Ishikawa (cell line): ENCODE measurements around the gene ASAP3.

Experiments used
- CEBPB ChIP-seq: IDR thresholded peaks from 2 replicates; pipeline ENCODE4 v1.6.1; 2012
- CREB1 ChIP-seq: IDR thresholded peaks from 2 replicates; pipeline ENCODE4 v1.6.1; 2012; ENCODE audit warnings: low read depth
- EGR1 ChIP-seq: IDR thresholded peaks from 2 replicates; pipeline ENCODE4 v1.6.1; 2012
- EP300 ChIP-seq: IDR thresholded peaks from 2 replicates; pipeline ENCODE4 v1.6.1; 2012; ENCODE audit warnings: borderline replicate concordance
- FOXM1 ChIP-seq: IDR thresholded peaks from 2 replicates; pipeline ENCODE4 v1.6.1; 2012; ENCODE audit warnings: low read depth, borderline replicate concordance
- NFIC ChIP-seq: IDR thresholded peaks from 2 replicates; pipeline ENCODE4 v1.6.1; 2012
- RAD21 ChIP-seq: IDR thresholded peaks from 2 replicates; pipeline ENCODE4 v1.6.1; 2012; ENCODE audit warnings: low read depth
- TAF1 ChIP-seq: IDR thresholded peaks from 2 replicates; pipeline ENCODE4 v1.6.1; 2012; ENCODE audit warnings: low read depth, mild to moderate bottlenecking
- TCF12 ChIP-seq: IDR thresholded peaks from 2 replicates; pipeline ENCODE4 v1.6.1; 2012; ENCODE audit warnings: low read depth
- TEAD4 ChIP-seq: IDR thresholded peaks from 2 replicates; pipeline ENCODE4 v1.6.1; 2012
- YY1 ChIP-seq: IDR thresholded peaks from 2 replicates; pipeline ENCODE4 v1.6.1; 2012; ENCODE audit warnings: low read depth
- ZBTB7A ChIP-seq: IDR thresholded peaks from 2 replicates; pipeline ENCODE4 v1.6.1; 2012; ENCODE audit warnings: low read depth
- TF ChIP-seq, protein P1 (sequence below): IDR thresholded peaks from 2 replicates; pipeline ENCODE4 v1.6.1; 2012
- TF ChIP-seq, protein P2 (sequence below): IDR thresholded peaks from 2 replicates; pipeline ENCODE4 v1.6.1; 2012; ENCODE audit warnings: low read depth, mild to moderate bottlenecking
- TF ChIP-seq, protein P3 (sequence below): IDR thresholded peaks from 2 replicates; pipeline ENCODE4 v1.6.1; 2012

Gene ASAP3

DNA sequence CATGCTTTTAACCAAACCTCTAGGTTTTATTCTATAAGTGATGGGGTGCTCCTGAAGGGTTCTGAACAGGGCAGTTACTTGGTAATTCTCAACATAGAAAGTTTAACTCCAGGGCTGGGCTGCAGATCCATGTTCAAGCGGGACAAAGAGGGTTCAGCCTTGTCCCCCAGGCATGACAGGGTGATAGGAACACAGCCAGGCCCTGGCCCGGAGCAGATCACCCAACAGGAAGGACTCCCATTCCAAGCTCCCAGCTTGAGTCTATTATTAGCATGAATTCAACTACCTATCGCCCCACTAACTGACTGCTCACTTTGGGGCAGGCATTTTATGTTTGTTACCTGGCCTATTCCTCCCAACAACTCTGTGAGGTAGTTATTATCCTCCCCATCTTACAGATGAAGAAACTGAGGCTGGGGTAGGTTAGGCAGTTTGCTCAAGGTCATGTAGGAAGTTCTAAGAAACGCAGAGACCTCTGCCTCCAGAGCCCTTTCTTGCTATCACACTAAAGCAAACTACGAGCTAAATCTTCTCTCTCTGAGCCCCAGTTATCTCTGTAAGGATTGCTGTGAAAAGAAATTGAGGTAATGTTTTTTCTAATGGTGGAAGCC lies 14.5 kb downstream of the ASAP3 start:
- no peak for TF ChIP-seq TAF1

DNA sequence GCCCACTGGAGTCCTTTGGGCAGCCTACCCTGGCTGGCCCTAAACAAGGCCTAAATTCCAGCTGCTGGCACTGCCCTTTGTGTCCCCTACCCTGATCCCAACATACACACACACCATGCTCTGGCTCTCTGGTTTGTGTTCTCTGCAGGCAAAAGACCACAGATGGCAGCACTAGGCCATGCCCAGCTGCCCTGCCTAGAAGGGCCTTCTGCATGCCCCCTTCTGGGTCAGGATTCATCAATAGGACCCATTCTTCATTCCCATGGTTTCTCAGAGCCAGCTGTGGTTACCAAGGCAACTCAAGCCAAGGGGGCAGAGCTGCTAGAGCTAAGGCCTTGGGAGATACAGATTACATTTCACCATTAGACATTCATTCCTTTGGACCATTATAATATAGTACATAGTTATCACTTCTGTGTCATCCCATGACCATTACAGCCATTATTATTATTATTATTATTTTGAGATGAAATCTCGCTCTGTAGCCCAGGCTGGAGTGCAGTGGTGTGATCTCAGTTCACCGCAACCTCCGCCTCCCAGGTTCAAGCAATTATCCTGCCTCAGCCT lies 17.5 kb downstream of the ASAP3 start:
- TF ChIP-seq, protein P1, sequence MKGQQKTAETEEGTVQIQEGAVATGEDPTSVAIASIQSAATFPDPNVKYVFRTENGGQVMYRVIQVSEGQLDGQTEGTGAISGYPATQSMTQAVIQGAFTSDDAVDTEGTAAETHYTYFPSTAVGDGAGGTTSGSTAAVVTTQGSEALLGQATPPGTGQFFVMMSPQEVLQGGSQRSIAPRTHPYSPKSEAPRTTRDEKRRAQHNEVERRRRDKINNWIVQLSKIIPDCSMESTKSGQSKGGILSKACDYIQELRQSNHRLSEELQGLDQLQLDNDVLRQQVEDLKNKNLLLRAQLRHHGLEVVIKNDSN = no peak

DNA sequence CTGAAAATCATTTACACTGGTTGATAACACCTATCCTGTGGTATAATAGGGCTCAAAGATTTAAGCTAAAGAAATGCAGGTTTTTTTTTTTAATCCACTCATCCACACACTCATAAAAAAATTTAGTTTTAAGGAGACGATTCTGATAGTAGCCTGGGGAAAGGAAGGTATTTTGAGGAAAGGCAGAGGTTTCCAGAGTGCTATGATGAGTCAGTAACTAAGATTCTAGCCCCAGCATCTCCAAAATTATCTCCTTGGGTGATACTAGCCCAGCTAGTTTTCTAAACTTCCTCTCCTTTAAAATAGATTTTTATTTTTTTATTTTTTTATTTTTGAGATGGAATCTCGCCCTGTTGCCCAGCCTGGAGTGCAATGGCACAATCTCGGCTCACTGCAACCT lies 20.7 kb downstream of the ASAP3 start:
- TF ChIP-seq EP300 (no peak), CEBPB (no peak), NFIC (no peak), CREB1 (no peak), ZBTB7A (no peak)

DNA sequence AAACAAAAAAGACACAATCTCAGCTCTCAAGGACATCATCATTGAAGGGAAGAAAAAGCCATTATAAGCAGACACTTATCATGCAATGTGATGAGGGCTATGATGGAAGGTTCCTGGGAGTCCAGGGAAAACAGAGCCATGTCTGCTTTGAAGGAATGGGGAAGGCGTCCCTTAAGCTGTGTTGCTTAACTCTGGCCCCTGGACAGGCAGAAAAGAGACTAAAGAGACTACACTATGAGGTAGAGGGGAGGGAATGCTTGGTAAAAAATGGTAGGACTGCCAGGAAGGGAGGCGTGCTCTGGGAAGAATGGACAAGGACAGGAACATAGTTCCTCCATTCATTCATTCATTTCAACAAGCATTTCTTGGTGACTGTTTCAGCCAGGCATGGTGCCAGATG lies 21.2 kb downstream of the ASAP3 start:
- no peak for TF ChIP-seq FOXM1
- TF ChIP-seq EGR1 = no peak
- TF ChIP-seq TCF12 = no peak
- TF ChIP-seq RAD21 = no peak
- no peak for TF ChIP-seq CEBPB
- TF ChIP-seq YY1 = no peak
- no peak for TF ChIP-seq NFIC
- no peak for TF ChIP-seq CREB1
- TF ChIP-seq, protein P1 = no peak
- no peak for TF ChIP-seq ZBTB7A
- TF ChIP-seq, protein P2, sequence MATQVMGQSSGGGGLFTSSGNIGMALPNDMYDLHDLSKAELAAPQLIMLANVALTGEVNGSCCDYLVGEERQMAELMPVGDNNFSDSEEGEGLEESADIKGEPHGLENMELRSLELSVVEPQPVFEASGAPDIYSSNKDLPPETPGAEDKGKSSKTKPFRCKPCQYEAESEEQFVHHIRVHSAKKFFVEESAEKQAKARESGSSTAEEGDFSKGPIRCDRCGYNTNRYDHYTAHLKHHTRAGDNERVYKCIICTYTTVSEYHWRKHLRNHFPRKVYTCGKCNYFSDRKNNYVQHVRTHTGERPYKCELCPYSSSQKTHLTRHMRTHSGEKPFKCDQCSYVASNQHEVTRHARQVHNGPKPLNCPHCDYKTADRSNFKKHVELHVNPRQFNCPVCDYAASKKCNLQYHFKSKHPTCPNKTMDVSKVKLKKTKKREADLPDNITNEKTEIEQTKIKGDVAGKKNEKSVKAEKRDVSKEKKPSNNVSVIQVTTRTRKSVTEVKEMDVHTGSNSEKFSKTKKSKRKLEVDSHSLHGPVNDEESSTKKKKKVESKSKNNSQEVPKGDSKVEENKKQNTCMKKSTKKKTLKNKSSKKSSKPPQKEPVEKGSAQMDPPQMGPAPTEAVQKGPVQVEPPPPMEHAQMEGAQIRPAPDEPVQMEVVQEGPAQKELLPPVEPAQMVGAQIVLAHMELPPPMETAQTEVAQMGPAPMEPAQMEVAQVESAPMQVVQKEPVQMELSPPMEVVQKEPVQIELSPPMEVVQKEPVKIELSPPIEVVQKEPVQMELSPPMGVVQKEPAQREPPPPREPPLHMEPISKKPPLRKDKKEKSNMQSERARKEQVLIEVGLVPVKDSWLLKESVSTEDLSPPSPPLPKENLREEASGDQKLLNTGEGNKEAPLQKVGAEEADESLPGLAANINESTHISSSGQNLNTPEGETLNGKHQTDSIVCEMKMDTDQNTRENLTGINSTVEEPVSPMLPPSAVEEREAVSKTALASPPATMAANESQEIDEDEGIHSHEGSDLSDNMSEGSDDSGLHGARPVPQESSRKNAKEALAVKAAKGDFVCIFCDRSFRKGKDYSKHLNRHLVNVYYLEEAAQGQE = no peak
- TF ChIP-seq, protein P3, sequence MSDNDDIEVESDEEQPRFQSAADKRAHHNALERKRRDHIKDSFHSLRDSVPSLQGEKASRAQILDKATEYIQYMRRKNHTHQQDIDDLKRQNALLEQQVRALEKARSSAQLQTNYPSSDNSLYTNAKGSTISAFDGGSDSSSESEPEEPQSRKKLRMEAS = no peak
- TF ChIP-seq TAF1 = no peak
- TF ChIP-seq EP300 = no peak
- no peak for TF ChIP-seq TEAD4

DNA sequence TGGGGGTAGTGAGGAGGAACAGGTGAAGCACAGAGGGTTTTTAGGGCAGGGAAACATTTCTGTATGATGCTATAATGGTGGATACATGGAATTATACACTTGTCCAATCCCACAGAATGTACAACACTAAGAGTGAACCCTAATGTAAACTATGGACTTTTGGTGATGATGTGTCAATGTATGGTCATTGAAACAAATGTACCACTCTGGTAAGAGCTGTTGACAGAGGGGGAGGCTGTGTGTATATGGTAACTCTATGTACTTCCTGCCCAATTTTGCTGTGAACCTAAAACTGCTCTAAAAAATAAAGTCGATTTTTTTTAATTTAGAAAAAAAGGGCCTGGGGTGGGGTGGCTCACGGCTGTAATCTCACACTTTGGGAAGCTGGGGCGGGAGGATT lies 22.9 kb downstream of the ASAP3 start:
- TF ChIP-seq CREB1 (no peak), TAF1 (no peak), EGR1 (no peak), CEBPB (no peak), RAD21 (no peak)
- TF ChIP-seq, protein P2 = no peak

DNA sequence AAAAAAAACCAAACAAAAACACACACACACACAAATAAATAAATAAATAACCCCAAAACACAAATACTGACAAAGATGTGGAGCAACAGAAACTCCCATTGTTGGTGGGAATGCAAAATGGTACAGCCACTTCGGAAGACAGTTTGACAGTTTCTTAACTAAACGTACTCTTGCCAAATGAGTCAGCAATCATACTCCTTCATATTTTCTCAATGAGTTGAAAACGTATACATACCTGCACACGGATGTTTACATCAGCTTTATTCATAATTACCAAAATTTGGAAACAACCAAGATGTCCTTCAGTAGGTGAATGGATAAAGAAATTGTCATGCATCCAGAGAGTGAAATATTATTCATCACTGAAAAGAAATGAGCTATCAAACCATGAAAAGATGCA lies 23.5 kb downstream of the ASAP3 start:
- TF ChIP-seq YY1 = no peak
- no peak for TF ChIP-seq TCF12
- no peak for TF ChIP-seq RAD21
- TF ChIP-seq, protein P2 = no peak
- no peak for TF ChIP-seq CREB1
- TF ChIP-seq, protein P3 = no peak
- TF ChIP-seq TEAD4 = no peak
- TF ChIP-seq NFIC = no peak
- no peak for TF ChIP-seq EP300
- TF ChIP-seq, protein P1 = no peak
- no peak for TF ChIP-seq TAF1
- no peak for TF ChIP-seq FOXM1
